Astrocyte (in vitro differentiated cells and primary cell): Measurements from ENCODE around the gene PATJ. TPM values are rescaled to one million over a fixed set of nuclear protein-coding genes. Genes with fewer than 3 reads are reported as not detected.

Source experiments
- DNase-seq: peaks from one replicate; pipeline ENCODE4 v3.0.0-alpha.2; 2010; ENCODE audit warnings: low read depth
- FAIRE-seq: peaks from 2 replicates; lab custom pipeline; 2011; peaks lifted over from hg19 to GRCh38; lab: Jason Lieb, UNC
- H2AFZ ChIP-seq: 2 replicates; pipeline ENCODE4 v1.6.0; 2012; ENCODE audit warnings: low read depth, low read length, inconsistent platforms
- H3K27ac ChIP-seq: 2 replicates; pipeline ENCODE4 v1.5.1; 2011; ENCODE audit warnings: low read depth, low read length, inconsistent platforms
- H3K27me3 ChIP-seq: 2 replicates; pipeline ENCODE4 v1.6.0; 2011; ENCODE audit warnings: low read length, inconsistent platforms; ENCODE audit not compliant: insufficient read depth
- H3K36me3 ChIP-seq: 2 replicates; pipeline ENCODE4 v1.5.1; 2011; ENCODE audit warnings: low read length, inconsistent platforms; ENCODE audit not compliant: insufficient read depth
- H3K4me1 ChIP-seq: 2 replicates; pipeline ENCODE4 v1.5.1; 2011; ENCODE audit warnings: low read length, inconsistent platforms; ENCODE audit not compliant: insufficient read depth
- H3K4me2 ChIP-seq: 2 replicates; pipeline ENCODE4 v1.6.0; 2012; ENCODE audit warnings: low read length, inconsistent platforms
- H3K4me3 ChIP-seq: 2 replicates; pipeline ENCODE4 v1.5.1; 2011; ENCODE audit warnings: low read depth, mild to moderate bottlenecking, low read length, inconsistent platforms; ENCODE audit not compliant: insufficient read depth
- H3K79me2 ChIP-seq: 2 replicates; pipeline ENCODE4 v1.6.0; 2012; ENCODE audit warnings: mild to moderate bottlenecking, low read length, inconsistent platforms; ENCODE audit not compliant: insufficient read depth
- H3K9ac ChIP-seq: 2 replicates; pipeline ENCODE4 v1.6.0; 2012; ENCODE audit warnings: mild to moderate bottlenecking, low read length, inconsistent platforms
- H3K9me3 ChIP-seq: 2 replicates; pipeline ENCODE4 v1.5.1; 2012; ENCODE audit warnings: low read depth, mild to moderate bottlenecking, low read length, inconsistent platforms; ENCODE audit not compliant: insufficient read depth
- H4K20me1 ChIP-seq: 2 replicates; pipeline ENCODE4 v1.6.0; 2012; ENCODE audit warnings: low read length, inconsistent platforms; ENCODE audit not compliant: insufficient read depth
- H3K27ac Mint-ChIP-seq: one replicate; pipeline ENCODE4 v1.8.0; 2021; ENCODE audit warnings: mild to moderate bottlenecking, mixed read lengths; ENCODE audit not compliant: unreplicated experiment
- H3K27me3 Mint-ChIP-seq: one replicate; pipeline ENCODE4 v1.8.0; 2021; ENCODE audit warnings: low read depth, mixed read lengths; ENCODE audit not compliant: unreplicated experiment
- H3K36me3 Mint-ChIP-seq: one replicate; pipeline ENCODE4 v1.8.0; 2021; ENCODE audit warnings: low read depth, mixed read lengths; ENCODE audit not compliant: unreplicated experiment
- H3K4me1 Mint-ChIP-seq: one replicate; pipeline ENCODE4 v1.8.0; 2021; ENCODE audit warnings: low read depth, mixed read lengths; ENCODE audit not compliant: unreplicated experiment
- H3K4me3 Mint-ChIP-seq: one replicate; pipeline ENCODE4 v1.8.0; 2021; ENCODE audit warnings: mild to moderate bottlenecking, moderate library complexity, mixed read lengths; ENCODE audit not compliant: unreplicated experiment
- H3K9me3 Mint-ChIP-seq: one replicate; pipeline ENCODE4 v1.8.0; 2021; ENCODE audit warnings: mild to moderate bottlenecking, mixed read lengths; ENCODE audit not compliant: unreplicated experiment
- EZH2 ChIP-seq: IDR thresholded peaks from 2 replicates; pipeline ENCODE4 v1.6.1; 2012; ENCODE audit warnings: mild to moderate bottlenecking, low read length, inconsistent platforms; ENCODE audit not compliant: insufficient read depth
- total RNA-seq: library from RNA; stranded (reverse); gene quantifications from 2 replicates; pipeline ENCODE4 v1.2.1, GENCODE V29; 2021
- TF ChIP-seq, protein P1 (sequence below): IDR thresholded peaks from 2 replicates; pipeline ENCODE4 v1.5.1; 2011; ENCODE audit warnings: low read depth, mild to moderate bottlenecking, inconsistent platforms, low read length, moderate library complexity; ENCODE audit not compliant: insufficient read depth

The PATJ gene
- total RNA-seq, 1 donor from 2014 or later, result 11.0 TPM

DNA sequence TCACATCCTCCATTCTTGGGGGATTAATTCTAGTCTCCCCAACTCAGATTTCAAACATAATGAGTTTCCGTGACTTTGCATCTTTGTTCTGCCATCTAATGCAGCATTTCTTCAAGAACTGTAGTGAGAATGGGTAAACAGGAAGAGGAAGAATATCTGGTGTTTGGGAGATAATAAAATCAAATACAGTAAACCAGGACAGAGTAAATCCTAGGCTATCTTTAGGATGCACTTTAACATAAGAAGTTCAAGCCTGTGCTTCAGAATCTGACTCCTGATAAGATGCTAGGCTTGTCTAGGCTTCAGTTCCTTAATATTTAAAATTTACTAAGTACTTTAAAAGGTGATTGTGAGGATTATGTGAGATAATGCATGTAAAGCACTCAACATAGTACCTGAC lies 27.9 kb downstream of the PATJ start:
- no peak for FAIRE-seq
- H3K79me2 ChIP-seq, result no peaks in the 10 kb centered on the region
- Mint-ChIP-seq H3K9me3 (no peaks in the 10 kb centered on the region), H3K27me3 (no peaks in the 10 kb centered on the region), H3K27ac (no peak overlapping the region), H3K36me3 (no peaks in the 10 kb centered on the region), H3K4me1 (no peaks in the 10 kb centered on the region), H3K4me3 (no peak overlapping the region)
- H3K27me3 ChIP-seq, result no peaks in the 10 kb centered on the region
- no peaks in the 10 kb centered on the region for H3K4me1 ChIP-seq
- H2AFZ ChIP-seq, result no peak overlapping the region
- TF ChIP-seq, protein P1, sequence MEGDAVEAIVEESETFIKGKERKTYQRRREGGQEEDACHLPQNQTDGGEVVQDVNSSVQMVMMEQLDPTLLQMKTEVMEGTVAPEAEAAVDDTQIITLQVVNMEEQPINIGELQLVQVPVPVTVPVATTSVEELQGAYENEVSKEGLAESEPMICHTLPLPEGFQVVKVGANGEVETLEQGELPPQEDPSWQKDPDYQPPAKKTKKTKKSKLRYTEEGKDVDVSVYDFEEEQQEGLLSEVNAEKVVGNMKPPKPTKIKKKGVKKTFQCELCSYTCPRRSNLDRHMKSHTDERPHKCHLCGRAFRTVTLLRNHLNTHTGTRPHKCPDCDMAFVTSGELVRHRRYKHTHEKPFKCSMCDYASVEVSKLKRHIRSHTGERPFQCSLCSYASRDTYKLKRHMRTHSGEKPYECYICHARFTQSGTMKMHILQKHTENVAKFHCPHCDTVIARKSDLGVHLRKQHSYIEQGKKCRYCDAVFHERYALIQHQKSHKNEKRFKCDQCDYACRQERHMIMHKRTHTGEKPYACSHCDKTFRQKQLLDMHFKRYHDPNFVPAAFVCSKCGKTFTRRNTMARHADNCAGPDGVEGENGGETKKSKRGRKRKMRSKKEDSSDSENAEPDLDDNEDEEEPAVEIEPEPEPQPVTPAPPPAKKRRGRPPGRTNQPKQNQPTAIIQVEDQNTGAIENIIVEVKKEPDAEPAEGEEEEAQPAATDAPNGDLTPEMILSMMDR, result no peak
- no peak for TF ChIP-seq EZH2
- H3K9me3 ChIP-seq, result no peaks in the 10 kb centered on the region
- no peak overlapping the region for H3K9ac ChIP-seq
- H3K27ac ChIP-seq, result no peak overlapping the region
- no peak overlapping the region for H3K4me3 ChIP-seq
- H3K4me2 ChIP-seq, result no peak overlapping the region
- DNase-seq, result no peak
- no peaks in the 10 kb centered on the region for H4K20me1 ChIP-seq
- H3K36me3 ChIP-seq, result no peaks in the 10 kb centered on the region

DNA sequence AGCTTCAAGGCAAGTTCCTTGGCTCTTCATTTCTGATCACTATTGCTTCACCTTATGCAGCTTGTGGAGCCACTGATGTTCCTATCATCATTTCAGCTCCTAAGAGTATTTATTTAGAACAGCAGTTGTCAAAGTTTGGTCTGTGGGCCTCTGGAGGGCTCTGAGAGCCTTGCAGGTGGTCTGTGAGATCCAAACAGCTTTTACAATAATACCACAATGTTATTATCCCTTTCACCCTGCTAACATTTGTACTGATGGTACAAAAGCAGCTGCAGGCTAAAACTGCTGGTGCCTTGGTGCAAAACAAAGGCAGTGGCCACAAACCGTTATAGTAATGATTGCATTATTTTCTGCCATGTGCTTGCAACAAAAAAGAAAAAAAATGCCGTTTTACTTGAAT lies 33.8 kb downstream of the PATJ start:
- no peaks in the 10 kb centered on the region for H3K4me1 ChIP-seq
- H3K9ac ChIP-seq, result no peak overlapping the region
- no peak for FAIRE-seq
- H3K4me2 ChIP-seq, result no peak overlapping the region
- H3K27ac ChIP-seq, result no peak overlapping the region
- no peak for DNase-seq
- H3K36me3 Mint-ChIP-seq, result no peaks in the 10 kb centered on the region
- H4K20me1 ChIP-seq, result no peaks in the 10 kb centered on the region
- H3K27me3 Mint-ChIP-seq, result no peaks in the 10 kb centered on the region
- H3K27ac Mint-ChIP-seq, result no peak overlapping the region
- no peak overlapping the region for H2AFZ ChIP-seq
- TF ChIP-seq, protein P1, result no peak
- TF ChIP-seq EZH2, result no peak
- no peak overlapping the region for H3K4me3 Mint-ChIP-seq
- H3K9me3 Mint-ChIP-seq, result peaks cover 3% of the 10 kb centered on the region
- H3K4me3 ChIP-seq, result no peak overlapping the region
- no peaks in the 10 kb centered on the region for H3K79me2 ChIP-seq
- no peaks in the 10 kb centered on the region for H3K9me3 ChIP-seq
- no peaks in the 10 kb centered on the region for H3K27me3 ChIP-seq
- H3K36me3 ChIP-seq, result no peaks in the 10 kb centered on the region
- no peaks in the 10 kb centered on the region for H3K4me1 Mint-ChIP-seq

DNA sequence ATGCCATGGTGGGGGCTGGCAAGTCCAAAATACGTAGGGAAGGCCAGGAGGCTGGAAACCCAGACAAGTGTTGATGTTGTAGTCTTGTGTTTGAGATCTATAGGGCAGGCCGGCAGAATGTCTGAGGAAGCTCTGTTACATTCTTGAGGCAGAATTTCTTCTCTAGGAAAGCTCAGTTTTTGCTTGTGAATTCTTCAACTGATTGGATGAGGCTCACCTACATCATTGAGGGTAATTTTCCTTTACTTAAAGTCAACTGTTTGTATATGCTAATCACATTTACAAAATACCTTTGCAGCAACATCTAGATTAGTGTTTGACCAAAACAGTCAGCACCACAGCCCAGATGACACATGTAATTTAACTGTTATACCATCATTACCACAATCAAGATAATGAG lies 37.0 kb downstream of the PATJ start:
- Histone ChIP-seq H3K27me3 (no peaks in the 10 kb centered on the region), H3K27ac (no peak overlapping the region), H3K9ac (no peak overlapping the region), H3K36me3 (no peaks in the 10 kb centered on the region), H3K9me3 (no peaks in the 10 kb centered on the region), H3K4me1 (no peaks in the 10 kb centered on the region), H3K4me2 (no peak overlapping the region), H2AFZ (no peak overlapping the region), H3K4me3 (no peak overlapping the region), H3K79me2 (no peaks in the 10 kb centered on the region), H4K20me1 (no peaks in the 10 kb centered on the region)
- no peaks in the 10 kb centered on the region for H3K36me3 Mint-ChIP-seq
- TF ChIP-seq, protein P1, result no peak
- TF ChIP-seq EZH2, result no peak
- H3K27me3 Mint-ChIP-seq, result no peaks in the 10 kb centered on the region
- DNase-seq (no peak), FAIRE-seq (no peak)
- H3K27ac Mint-ChIP-seq, result no peak overlapping the region
- no peaks in the 10 kb centered on the region for H3K4me1 Mint-ChIP-seq
- H3K4me3 Mint-ChIP-seq, result no peak overlapping the region
- H3K9me3 Mint-ChIP-seq, result peaks cover 3% of the 10 kb centered on the region
